DND-41 (cell line): Measurements from ENCODE around the gene CDPF1.

Source experiments
- EZH2 ChIP-seq: IDR thresholded peaks from 3 replicates; pipeline ENCODE4 v1.6.1; 2012; ENCODE audit warnings: borderline replicate concordance, low read depth, mild to moderate bottlenecking, moderate library complexity, low read length, inconsistent platforms; ENCODE audit not compliant: severe bottlenecking
- TF ChIP-seq, protein P1 (sequence below): IDR thresholded peaks from 2 replicates; pipeline ENCODE4 v1.5.1; 2012; ENCODE audit warnings: borderline replicate concordance, low read length, moderate library complexity, mild to moderate bottlenecking; ENCODE audit not compliant: poor library complexity, severe bottlenecking; ENCODE audit errors: extremely low read depth

DNA sequence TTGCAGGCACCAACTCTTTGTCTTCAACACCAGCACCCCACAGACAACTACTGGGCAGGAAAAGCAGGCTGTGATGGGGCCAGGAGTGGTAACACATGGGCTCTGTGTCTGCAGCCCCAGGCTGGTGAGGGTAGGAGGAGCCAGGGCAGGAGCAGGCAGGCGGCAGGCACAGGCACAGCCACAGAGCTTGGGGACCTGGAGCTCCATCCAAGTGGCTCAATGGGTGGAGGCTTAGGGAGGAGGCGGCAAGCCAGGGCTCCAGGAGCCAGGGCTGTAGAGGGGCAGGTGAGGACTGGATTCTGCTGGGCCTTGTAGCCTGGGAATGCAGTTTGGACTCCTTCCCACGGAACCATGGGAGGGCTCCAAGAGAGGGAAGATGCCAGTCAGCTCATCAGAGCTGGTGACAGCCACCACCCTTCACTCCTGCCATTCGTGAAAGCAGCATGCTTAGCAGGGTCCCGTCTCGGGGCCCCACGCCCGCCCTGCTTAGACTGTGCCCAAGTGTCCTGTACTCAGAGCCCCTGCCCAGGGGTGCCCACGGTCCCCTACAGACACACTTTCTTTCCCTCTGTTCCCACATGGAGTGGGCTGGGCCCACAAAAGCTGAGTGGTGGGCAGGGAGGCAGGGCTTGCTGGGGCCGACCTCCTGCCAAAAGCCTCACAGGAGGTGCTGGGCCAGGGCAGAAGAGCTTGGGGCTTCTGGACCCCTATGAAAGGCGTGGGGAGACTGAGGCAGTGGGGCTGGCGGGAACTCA lies 30.1 kb upstream of the CDPF1 start:
- TF ChIP-seq, protein P1, sequence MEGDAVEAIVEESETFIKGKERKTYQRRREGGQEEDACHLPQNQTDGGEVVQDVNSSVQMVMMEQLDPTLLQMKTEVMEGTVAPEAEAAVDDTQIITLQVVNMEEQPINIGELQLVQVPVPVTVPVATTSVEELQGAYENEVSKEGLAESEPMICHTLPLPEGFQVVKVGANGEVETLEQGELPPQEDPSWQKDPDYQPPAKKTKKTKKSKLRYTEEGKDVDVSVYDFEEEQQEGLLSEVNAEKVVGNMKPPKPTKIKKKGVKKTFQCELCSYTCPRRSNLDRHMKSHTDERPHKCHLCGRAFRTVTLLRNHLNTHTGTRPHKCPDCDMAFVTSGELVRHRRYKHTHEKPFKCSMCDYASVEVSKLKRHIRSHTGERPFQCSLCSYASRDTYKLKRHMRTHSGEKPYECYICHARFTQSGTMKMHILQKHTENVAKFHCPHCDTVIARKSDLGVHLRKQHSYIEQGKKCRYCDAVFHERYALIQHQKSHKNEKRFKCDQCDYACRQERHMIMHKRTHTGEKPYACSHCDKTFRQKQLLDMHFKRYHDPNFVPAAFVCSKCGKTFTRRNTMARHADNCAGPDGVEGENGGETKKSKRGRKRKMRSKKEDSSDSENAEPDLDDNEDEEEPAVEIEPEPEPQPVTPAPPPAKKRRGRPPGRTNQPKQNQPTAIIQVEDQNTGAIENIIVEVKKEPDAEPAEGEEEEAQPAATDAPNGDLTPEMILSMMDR, result no peak
- TF ChIP-seq EZH2, result no peak
